ENCODE data around the gene ADGRB2.

Gene ADGRB2

GRCh38 chr1:31760471-31761470 is 3.4 kb downstream of the ADGRB2 start:
- H3K4me3 ChIP-seq (ENCODE audit: low read depth in 1 of 2, low read length in 1 of 2) = no peak overlapping the region
- peaks cover 80% of the 10 kb centered on the region for H3K27me3 ChIP-seq
- no peaks in the 10 kb centered on the region for H3K9me3 ChIP-seq
- H3K36me3 ChIP-seq = no peaks in the 10 kb centered on the region
- H3K4me1 ChIP-seq (ENCODE audit: control insufficient read depth in 1 of 2, insufficient read depth in 1 of 2, low read depth in 1 of 2, low read length in 1 of 2) = peaks cover 17 to 25% of the 10 kb centered on the region in 2 experiments
- TF ChIP-seq CTCF (IDR thresholded peaks at IDR 0.05) = no peak
- H3K27ac ChIP-seq = no peak overlapping the region

GRCh38 chr1:31759298-31760023 is 4.7 kb downstream of the ADGRB2 start:
- Histone ChIP-seq H3K4me1 (ENCODE audit: control insufficient read depth in 1 of 2, insufficient read depth in 1 of 2, low read depth in 1 of 2, low read length in 1 of 2) (peaks cover 14 to 23% of the 10 kb centered on the region in 2 experiments), H3K9me3 (no peaks in the 10 kb centered on the region), H3K36me3 (no peaks in the 10 kb centered on the region), H3K4me3 (ENCODE audit: low read depth in 1 of 2, low read length in 1 of 2) (no peak overlapping the region), H3K27ac (no peak overlapping the region), H3K27me3 (peaks cover 67% of the 10 kb centered on the region)
- no peak for TF ChIP-seq CTCF (IDR thresholded peaks at IDR 0.05)

- Histone ChIP-seq H3K27ac (no peak overlapping the region), H3K27me3 (peaks cover 65% of the 10 kb centered on the region), H3K9me3 (no peaks in the 10 kb centered on the region), H3K36me3 (no peaks in the 10 kb centered on the region), H3K4me3 (ENCODE audit: low read depth in 1 of 2, low read length in 1 of 2) (no peak overlapping the region), H3K4me1 (ENCODE audit: control insufficient read depth in 1 of 2, insufficient read depth in 1 of 2, low read depth in 1 of 2, low read length in 1 of 2) (peaks cover 13 to 21% of the 10 kb centered on the region in 2 experiments)
- no peak for TF ChIP-seq CTCF (IDR thresholded peaks at IDR 0.05)
These were observed 5.3 kb downstream of the ADGRB2 start for GRCh38 chr1:31758823-31759222.

GRCh38 chr1:31757989-31758388 is 6.2 kb downstream of the ADGRB2 start:
- Histone ChIP-seq H3K9me3 (no peaks in the 10 kb centered on the region), H3K27me3 (peaks cover 65% of the 10 kb centered on the region), H3K27ac (no peak overlapping the region), H3K4me3 (ENCODE audit: low read depth in 1 of 2, low read length in 1 of 2) (no peak overlapping the region), H3K4me1 (ENCODE audit: control insufficient read depth in 1 of 2, insufficient read depth in 1 of 2, low read depth in 1 of 2, low read length in 1 of 2) (peaks cover 5 to 13% of the 10 kb centered on the region in 2 experiments), H3K36me3 (no peaks in the 10 kb centered on the region)
- TF ChIP-seq CTCF (IDR thresholded peaks at IDR 0.05) = no peak

GRCh38 chr1:31757204-31757679 is 6.9 kb downstream of the ADGRB2 start:
- no peaks in the 10 kb centered on the region for H3K36me3 ChIP-seq
- TF ChIP-seq CTCF (IDR thresholded peaks at IDR 0.05) = no peak
- peaks cover 65% of the 10 kb centered on the region for H3K27me3 ChIP-seq
- no peak overlapping the region for H3K4me3 ChIP-seq (ENCODE audit: low read depth in 1 of 2, low read length in 1 of 2)
- H3K9me3 ChIP-seq = no peaks in the 10 kb centered on the region
- no peak overlapping the region for H3K27ac ChIP-seq
- H3K4me1 ChIP-seq (ENCODE audit: control insufficient read depth in 1 of 2, insufficient read depth in 1 of 2, low read depth in 1 of 2, low read length in 1 of 2) = peaks cover 0 to 7% of the 10 kb centered on the region in 2 experiments

All from neutrophil (primary cell).